ENCODE results near the gene UBXN10.

DNA sequence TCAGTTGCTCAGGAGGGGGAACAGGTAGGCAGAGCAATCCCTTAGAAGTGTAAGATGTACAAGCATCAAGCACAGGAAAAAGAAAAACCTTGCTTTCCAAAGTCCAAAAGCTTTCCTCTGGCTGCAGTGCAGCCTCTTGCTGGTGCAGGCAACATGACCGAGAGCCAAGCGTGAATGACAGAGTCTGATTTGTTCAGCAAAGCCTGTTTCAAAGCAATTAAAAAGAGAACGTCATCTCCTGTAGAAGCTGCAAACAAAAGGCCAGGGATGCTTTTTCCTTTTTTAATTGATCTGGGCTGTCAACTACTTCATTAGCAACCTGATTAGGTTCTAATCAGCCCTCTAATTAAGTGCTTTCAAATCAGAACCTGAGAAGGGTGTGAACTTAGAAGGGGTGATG is 38.6 kb downstream of the UBXN10 start:
- TF ChIP-seq, protein P1, sequence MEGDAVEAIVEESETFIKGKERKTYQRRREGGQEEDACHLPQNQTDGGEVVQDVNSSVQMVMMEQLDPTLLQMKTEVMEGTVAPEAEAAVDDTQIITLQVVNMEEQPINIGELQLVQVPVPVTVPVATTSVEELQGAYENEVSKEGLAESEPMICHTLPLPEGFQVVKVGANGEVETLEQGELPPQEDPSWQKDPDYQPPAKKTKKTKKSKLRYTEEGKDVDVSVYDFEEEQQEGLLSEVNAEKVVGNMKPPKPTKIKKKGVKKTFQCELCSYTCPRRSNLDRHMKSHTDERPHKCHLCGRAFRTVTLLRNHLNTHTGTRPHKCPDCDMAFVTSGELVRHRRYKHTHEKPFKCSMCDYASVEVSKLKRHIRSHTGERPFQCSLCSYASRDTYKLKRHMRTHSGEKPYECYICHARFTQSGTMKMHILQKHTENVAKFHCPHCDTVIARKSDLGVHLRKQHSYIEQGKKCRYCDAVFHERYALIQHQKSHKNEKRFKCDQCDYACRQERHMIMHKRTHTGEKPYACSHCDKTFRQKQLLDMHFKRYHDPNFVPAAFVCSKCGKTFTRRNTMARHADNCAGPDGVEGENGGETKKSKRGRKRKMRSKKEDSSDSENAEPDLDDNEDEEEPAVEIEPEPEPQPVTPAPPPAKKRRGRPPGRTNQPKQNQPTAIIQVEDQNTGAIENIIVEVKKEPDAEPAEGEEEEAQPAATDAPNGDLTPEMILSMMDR (IDR thresholded peaks at IDR 0.05 in 8 of 11, conservative IDR thresholded peaks at IDR 0.05 in 3 of 11), result no peak
- TF ChIP-seq POLR2AphosphoS5 (IDR thresholded peaks at IDR 0.05) (no peak), POLR2A (IDR thresholded peaks at IDR 0.05) (no peak)

Data from spleen (tissue), 7 donors.